GM20431 (cell line): ENCODE results near the gene ABHD4.

Experiments used
- in situ Hi-C: fragments of 300-500 bp; cut with MseI, MboI; formaldehyde crosslinking; loops from one replicate; pipeline ENCODE4 v1.15.0; 2020; ENCODE audit warnings: low sequenced_read_pairs; ENCODE audit not compliant: unreplicated experiment

Gene ABHD4, protein sequence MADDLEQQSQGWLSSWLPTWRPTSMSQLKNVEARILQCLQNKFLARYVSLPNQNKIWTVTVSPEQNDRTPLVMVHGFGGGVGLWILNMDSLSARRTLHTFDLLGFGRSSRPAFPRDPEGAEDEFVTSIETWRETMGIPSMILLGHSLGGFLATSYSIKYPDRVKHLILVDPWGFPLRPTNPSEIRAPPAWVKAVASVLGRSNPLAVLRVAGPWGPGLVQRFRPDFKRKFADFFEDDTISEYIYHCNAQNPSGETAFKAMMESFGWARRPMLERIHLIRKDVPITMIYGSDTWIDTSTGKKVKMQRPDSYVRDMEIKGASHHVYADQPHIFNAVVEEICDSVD

DNA sequence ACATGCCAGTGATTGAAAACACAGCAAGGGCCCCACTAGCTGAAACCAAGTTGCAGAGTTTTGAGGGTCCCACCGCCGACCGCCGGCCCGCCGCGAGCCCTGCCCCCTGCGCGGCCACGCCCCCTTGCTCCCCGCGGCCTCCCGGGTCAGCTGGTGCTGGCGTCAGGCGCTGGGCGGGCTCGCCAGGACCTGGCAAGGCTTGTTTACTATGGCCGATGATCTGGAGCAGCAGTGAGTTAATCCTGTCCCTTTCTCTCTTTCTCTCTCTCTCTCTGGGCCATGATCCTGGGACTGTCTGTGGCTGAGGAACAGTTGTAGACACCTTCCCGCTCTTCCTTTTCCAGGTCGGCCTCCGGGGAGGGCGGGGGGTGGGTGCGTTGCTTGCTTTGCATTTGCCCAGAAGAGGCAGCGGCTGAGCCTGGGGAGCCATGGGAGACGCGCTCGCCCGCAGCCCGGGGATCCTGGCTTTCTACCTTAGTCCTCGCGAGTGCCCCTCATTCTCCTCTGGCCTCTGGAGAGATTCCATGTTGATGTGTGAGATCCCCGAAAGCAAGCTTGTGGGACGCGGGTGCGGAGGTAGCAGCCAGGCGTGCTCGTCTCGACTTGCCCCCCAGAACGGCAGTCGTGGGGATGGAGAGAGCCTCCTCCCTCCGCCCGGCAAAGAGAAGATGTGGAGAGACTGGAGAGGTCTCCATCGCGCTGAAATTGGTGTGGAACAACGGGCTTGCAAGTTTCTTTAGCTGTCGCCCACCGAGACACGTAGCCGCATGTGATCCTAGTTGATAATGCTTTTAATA lies at the start of gene ABHD4:
Gene ABHD4 (plus strand): TSS at position 202 of the 797 bp plus-strand sequence. CDS start 7 bp downstream, at position 209.
- in situ Hi-C loops, result loop anchor here (25.0 kb wide), 1 partner anchor 264 kb away; the partner anchor contains the start of gene LRP10

DNA sequence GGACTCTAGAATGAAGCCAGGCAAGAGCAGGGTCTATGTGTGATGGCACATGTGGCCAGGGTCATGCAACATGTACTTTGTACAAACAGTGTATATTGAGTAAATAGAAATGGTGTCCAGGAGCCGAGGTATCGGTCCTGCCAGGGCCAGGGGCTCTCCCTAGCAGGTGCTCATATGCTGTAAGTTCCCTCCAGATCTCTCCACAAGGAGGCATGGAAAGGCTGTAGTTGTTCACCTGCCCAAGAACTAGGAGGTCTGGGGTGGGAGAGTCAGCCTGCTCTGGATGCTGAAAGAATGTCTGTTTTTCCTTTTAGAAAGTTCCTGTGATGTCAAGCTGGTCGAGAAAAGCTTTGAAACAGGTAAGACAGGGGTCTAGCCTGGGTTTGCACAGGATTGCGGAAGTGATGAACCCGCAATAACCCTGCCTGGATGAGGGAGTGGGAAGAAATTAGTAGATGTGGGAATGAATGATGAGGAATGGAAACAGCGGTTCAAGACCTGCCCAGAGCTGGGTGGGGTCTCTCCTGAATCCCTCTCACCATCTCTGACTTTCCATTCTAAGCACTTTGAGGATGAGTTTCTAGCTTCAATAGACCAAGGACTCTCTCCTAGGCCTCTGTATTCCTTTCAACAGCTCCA lies 48.7 kb upstream of the ABHD4 start:
- in situ Hi-C loops, result no loop called here

DNA sequence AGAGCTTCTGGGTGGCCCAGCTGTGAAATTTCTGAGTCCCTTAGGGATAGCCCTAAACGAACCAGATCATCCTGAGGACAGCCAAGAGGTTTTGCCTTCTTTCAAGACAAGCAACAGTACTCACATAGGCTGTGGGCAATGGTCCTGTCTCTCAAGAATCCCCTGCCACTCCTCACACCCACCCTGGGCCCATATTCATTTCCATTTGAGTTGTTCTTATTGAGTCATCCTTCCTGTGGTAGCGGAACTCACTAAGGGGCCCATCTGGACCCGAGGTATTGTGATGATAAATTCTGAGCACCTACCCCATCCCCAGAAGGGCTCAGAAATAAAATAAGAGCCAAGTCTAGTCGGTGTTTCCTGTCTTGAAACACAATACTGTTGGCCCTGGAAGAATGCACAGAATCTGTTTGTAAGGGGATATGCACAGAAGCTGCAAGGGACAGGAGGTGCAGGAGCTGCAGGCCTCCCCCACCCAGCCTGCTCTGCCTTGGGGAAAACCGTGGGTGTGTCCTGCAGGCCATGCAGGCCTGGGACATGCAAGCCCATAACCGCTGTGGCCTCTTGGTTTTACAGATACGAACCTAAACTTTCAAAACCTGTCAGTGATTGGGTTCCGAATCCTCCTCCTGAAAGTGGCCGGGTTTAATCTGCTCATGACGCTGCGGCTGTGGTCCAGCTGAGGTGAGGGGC lies 48.0 kb upstream of the ABHD4 start:
- in situ Hi-C loops, result loop anchor here (10.0 to 25.0 kb wide), 2 partner anchors 65 to 163 kb away; no protein-coding TSS in a partner anchor

DNA sequence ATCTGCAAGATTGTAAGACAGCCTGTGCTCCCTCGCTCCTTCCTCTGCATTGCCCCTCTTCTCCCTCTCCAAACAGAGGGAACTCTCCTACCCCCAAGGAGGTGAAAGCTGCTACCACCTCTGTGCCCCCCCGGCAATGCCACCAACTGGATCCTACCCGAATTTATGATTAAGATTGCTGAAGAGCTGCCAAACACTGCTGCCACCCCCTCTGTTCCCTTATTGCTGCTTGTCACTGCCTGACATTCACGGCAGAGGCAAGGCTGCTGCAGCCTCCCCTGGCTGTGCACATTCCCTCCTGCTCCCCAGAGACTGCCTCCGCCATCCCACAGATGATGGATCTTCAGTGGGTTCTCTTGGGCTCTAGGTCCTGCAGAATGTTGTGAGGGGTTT lies 46.5 kb upstream of the ABHD4 start:
- in situ Hi-C loops, result loop anchor here (10.0 to 25.0 kb wide), 2 partner anchors 67 to 164 kb away; no protein-coding TSS in a partner anchor

DNA sequence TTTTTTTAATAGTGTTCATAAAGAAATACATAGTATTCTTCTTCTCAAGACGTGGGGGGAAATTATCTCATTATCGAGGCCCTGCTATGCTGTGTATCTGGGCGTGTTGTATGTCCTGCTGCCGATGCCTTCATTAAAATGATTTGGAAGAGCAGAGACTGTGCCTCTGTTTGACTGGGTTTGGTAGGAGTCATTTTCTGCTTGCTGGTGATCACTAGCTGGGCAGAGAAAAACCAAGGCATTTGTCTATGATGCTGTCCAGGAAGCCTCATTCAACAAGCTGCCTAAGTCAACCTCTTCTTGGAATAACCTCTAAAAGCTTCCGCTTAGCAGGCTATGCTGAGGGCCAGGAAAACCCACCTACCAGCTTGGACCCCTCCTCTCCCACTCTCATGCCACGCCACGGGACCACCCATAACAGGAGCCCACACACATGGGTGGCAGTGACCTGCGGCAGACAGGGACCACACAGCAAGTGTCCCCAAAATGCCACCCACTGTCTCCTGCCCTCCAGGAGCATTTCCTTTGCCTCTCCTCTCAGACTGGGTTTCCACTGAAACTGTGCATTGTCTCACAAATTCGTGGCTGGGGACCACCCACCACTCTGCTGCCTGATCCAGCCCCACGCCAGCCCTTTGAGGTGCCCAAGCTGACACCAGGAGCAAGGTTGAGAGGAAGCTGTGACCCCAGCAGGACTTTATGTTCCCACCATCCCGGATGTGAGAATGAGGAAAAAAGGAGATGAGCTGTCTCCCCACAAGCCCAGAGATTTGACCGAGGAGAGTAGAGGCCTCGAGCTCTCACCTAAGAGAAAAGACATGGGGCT lies 45.9 kb upstream of the ABHD4 start:
- in situ Hi-C loops, result loop anchor here (10.0 to 25.0 kb wide), 2 partner anchors 67 to 165 kb away; no protein-coding TSS in a partner anchor

DNA sequence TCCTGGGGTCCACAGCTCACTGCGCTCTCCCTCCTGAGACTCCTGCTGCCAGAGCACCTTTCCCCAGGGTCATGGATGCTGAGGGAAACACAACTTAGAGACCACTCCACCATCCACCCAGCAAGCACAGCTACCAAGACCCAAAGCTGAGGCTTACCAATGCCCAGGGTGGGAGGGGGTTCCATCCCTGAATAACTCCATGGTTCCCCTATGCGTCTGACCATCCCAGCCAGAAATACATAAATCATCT lies 45.3 kb upstream of the ABHD4 start:
- in situ Hi-C loops, result loop anchor here (10.0 to 25.0 kb wide), 2 partner anchors 68 to 165 kb away; no protein-coding TSS in a partner anchor

DNA sequence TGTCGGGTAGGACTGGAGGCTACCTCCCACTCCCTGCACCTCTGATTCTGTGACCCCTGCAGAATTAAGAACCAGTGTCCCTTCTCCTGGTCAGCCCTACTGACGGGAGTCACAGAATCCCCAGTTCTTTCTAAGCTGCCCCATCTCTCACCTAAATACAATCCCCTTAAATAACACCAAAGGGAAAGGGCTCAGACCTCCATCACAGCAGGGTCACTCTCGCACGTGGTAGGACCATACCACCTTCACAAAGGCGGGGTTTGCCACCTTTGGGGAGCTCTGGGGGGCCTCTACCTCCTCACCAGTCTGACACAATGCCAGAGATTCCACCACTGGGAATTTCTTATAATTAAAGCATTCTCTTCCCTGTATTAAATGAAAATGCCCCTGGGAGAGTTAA lies 44.7 kb upstream of the ABHD4 start:
- in situ Hi-C loops, result loop anchor here (10.0 to 25.0 kb wide), 2 partner anchors 69 to 166 kb away; no protein-coding TSS in a partner anchor

DNA sequence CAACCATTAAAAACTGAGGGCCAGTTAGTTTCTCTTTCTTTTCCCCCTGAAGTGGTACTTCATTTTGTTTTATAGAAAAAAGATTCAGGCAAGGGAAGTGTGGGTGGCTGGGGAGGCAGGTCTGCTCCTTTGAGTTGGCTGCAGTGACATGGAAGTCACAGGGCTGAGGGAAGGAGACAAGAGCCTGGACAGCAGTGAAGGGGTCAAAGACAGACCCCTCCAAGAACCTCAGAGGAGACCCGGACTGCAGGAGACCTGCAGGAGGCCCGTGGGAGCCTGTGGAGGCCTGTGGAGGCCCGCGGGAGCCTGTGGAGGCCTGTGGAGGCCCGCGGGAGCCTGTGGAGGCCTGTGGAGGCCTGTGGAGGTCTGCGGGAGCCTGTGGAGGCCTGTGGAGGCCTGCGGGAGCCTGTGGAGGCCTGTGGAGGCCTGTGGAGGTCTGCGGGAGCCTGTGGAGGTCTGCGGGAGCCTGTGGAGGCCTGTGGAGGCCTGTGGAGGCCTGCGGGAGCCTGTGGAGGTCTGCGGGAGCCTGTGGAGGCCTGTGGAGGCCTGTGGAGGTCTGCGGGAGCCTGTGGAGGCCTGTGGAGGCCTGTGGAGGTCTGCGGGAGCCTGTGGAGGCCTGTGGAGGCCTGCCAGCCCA lies 44.1 kb upstream of the ABHD4 start:
- in situ Hi-C loops, result loop anchor here (10.0 to 25.0 kb wide), 2 partner anchors 69 to 167 kb away; no protein-coding TSS in a partner anchor

DNA sequence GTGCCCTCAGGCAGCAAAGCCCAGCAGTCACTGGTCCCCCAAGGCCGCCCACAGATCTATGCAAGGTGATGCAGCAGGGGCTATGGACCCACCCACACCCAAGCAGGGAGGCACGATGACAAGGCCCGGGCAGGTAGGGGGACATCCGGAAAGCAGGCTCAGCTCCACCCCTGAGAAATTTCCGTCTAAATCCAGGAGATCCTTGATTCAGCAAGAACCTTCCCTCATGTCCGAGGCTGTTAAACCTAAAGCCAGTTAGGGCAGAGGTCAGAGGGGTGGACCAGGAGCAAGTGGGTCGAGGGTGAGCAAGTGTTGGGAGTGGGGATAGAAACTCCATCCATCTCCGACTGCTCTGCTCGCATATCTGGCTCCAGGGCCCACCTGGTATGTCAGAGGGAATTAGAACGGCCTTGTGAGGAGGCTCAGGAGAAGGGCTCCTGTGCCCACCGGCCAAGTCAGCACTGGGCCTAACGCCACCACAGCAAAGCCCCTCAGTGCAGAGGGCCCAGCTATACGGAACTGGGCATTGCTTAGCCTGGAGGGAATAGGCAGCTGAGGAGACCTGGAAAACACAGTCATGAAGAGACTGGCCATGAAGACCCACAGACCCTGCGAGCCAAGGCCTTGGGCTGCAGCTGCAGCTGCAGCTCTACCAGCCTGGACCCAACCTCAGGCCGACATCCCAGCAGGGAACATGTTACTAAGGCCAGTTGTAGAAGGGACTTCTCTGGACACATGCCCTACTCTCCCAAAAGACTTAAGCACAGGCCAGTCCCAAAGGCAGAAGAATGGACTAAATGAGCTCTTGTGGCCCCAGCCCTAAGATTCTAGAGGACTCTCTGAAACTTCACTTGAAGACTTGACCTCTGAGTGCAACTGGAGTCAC lies 43.4 kb upstream of the ABHD4 start:
- in situ Hi-C loops, result loop anchor here (10.0 to 25.0 kb wide), 2 partner anchors 70 to 167 kb away; no protein-coding TSS in a partner anchor

DNA sequence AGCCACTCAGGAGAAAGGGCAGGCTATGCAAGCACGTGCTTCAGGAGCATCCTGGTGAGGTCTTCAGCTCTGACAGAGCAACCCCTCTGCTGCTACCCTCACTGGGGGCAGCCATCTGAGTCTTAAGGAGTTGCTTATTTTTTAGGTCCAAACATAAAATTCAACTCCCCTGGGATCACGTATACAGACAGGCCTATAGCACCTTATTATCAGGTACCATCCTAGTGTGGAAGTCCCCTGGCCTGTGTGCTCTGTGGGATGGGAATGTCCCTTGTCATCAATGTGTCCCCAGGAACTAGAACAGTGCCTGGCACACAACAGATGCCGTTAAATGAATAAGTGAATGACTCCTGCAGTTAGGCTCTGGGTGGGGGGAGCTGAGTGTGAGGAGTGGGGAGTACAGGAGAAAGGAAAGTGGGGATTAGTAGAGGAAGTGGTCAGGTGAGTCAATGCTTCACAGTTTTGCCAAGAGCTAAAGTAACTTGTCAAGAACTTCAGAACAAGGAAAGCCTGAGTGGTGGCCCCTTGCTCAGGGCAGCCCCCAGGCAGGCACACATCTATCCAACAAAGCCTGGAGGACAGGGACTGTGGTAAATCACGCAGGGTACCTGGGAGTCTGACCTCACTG lies 42.6 kb upstream of the ABHD4 start:
- in situ Hi-C loops, result loop anchor here (10.0 to 25.0 kb wide), 2 partner anchors 71 to 168 kb away; no protein-coding TSS in a partner anchor

DNA sequence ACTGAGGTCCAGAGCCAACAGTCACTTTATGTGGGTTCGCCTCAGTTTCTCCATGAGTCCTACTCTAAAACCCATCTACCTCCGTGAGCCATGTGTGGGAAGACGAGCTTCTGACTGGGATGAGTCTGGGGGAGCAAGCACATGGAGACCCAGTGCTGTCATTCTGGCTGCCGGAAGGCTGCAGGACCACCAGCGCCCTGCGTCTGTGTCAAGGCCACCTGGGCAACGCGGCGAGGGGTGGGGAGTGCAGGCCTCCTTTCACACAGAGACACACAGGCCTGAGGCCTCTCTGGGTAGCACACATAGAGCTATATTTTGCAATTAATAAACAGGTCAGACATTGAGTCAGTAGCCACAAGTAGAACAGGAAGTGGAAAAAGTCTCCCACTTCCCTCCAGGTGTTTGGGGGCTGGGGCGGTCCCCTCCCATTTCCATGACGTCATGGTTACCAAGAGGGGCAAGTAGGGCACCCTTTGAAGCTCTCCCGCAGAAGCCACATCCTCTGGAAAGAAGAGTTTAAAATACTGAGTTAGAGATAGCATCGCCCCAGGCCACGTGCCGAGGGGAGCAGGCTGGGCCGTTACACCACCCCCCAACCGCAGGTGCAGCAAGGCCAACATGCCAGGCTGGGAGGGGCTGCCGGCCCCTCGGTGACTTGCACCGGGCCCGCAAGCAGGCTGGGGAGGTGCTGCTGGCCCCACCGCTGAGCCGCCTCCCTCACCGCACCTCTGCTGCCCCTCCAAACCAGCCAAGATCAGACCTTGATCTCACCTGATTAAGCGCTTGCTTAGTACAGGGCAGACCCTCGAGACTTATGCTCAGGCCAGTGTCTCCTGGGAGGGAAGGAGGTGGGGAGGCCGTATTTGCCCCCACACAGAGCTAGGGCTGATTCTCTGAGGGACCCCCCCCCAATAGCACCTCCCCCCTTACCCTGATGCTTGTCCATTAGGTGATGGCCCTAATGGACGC lies 41.8 kb upstream of the ABHD4 start:
- in situ Hi-C loops, result loop anchor here (10.0 to 25.0 kb wide), 2 partner anchors 72 to 169 kb away; no protein-coding TSS in a partner anchor

DNA sequence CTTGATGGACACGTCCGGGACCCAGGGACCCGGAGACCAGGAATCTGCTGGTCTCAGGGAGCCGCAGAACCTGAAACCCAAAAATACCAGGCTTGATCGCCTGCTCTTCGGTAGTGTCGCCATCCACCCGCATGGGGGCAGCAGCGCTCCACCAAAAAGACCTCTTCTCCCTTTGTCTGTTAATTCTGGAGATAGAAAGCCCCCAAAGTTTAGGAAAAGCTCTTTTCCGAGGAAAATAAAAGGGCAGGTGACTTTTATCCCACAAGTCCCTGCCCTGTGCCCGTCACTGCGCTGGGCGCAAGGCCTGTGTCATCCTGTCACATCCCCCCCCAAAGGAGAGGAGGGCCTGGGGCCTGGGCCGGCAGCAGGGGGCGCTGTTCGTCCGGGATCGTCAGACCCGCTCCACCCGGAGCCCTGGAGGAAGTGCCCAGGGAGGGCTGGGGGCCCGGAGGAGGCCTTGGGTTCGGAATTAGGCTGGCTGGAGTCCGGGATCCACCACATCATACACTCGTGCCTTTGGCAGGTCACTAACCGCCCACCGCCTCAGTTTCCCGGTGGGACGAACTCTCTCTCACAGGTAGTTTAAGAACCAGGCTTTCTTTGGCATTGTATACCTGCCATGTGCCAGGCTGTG lies 41.0 kb upstream of the ABHD4 start:
- in situ Hi-C loops, result loop anchor here (10.0 to 25.0 kb wide), 2 partner anchors 72 to 170 kb away; no protein-coding TSS in a partner anchor

DNA sequence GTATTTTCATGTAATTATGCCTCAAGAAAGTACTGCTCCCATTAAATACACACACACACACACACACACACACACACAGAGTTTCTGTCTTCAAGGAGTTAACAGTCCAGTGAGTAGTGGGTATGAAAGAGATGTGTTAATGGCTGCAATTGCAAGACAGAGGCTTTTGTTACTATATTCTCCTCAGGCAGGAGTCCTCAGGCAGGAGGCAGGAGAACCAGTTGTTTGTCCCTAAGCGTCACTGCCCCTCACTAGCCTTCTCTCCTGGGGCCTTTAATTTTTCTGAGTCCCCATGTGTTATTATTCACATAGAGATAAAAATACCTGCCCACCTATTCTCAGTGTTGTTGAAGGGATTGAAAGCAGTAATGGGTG lies 40.3 kb upstream of the ABHD4 start:
- in situ Hi-C loops, result loop anchor here (10.0 to 25.0 kb wide), 2 partner anchors 73 to 171 kb away; no protein-coding TSS in a partner anchor

DNA sequence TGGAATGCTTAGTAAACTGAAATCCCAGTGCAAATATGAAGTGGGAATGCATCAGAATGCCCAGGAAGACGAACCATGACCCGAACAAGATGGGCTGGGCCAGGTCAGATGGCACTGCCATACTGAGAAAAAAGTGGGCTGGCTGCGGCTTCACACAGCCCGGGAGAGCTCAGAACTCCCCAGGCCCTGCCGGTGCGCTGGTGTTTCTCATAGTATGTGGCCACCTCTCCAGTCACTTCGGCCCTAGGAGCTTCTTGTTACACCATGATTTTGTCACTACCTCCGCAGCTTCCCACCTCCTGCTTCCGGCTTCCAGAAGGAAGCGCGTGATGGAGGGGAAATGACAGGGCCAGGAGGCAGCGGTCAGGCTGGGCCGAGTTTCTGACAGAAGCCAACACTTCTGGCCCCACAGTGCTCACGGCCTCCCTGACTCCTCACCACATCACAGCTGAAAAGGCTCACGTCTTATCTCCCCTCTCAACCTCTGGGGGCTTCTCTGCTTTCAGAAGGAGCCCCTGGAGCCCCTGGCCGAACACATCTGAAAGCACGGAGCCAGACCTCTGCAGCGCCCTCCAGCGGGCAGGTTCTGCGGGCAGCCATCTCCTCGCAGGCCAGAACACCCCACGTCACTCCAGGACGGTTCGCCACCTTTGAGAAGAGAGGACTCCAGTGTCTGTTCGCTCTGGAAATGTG lies 39.7 kb upstream of the ABHD4 start:
- in situ Hi-C loops, result loop anchor here (10.0 to 25.0 kb wide), 2 partner anchors 74 to 171 kb away; no protein-coding TSS in a partner anchor

DNA sequence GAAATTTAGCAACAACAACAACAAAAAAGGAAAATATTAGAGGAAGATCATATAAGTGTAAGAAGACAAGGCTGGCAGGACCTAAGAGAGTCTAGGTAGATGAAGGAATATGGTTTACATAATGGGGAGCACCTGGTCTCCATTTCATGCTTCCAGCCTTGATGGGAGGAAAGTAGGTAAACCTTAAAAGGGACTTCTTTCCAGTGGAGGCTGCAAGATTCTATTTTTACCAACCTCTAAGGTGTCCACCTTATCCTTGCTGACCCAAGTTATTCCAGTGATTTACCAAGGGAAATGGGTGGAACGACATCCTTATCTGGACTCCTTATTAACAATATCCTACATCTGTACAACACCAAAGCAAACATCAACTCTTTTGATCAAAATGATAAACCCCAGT lies 39.1 kb upstream of the ABHD4 start:
- in situ Hi-C loops, result loop anchor here (10.0 to 25.0 kb wide), 2 partner anchors 74 to 172 kb away; no protein-coding TSS in a partner anchor
